Calu3 (cell line): Measurements from ENCODE around the gene NCK2. TPM values are rescaled to one million over a fixed set of nuclear protein-coding genes. Genes with fewer than 3 reads are reported as not detected.

Experiments
- BruUV-seq: library from RNA; stranded (reverse); fragments of 400-500 nt; replicated peaks from 2 replicates; lab custom pipeline; 2021; lab: Mats Ljungman, UMichigan
- CTCF ChIA-PET: fragments of 300-600 bp; sonication (Branson Sonifier 250); formaldehyde crosslinking; loops from one replicate; lab custom pipeline; 2022; ENCODE audit warnings: antibody characterized with exemption; lab: Charles Lee
- DNase-seq: peaks from one replicate; pipeline ENCODE4 v3.0.0; 2022
- H3K27ac Mint-ChIP-seq: one replicate; pipeline ENCODE4 v1.8.0; 2022; ENCODE audit warnings: mixed read lengths; ENCODE audit not compliant: unreplicated experiment
- H3K27me3 Mint-ChIP-seq: one replicate; pipeline ENCODE4 v1.8.0; 2022; ENCODE audit warnings: mixed read lengths; ENCODE audit not compliant: unreplicated experiment
- H3K36me3 Mint-ChIP-seq: one replicate; pipeline ENCODE4 v1.8.0; 2022; ENCODE audit warnings: mild to moderate bottlenecking, moderate library complexity, mixed read lengths; ENCODE audit not compliant: insufficient read depth, unreplicated experiment
- H3K4me1 Mint-ChIP-seq: one replicate; pipeline ENCODE4 v1.8.0; 2022; ENCODE audit warnings: mild to moderate bottlenecking, low read depth, mixed read lengths; ENCODE audit not compliant: unreplicated experiment
- H3K4me3 Mint-ChIP-seq: one replicate; pipeline ENCODE4 v1.8.0; 2022; ENCODE audit warnings: mild to moderate bottlenecking, low read depth, moderate library complexity, mixed read lengths; ENCODE audit not compliant: unreplicated experiment
- H3K9me3 Mint-ChIP-seq: one replicate; pipeline ENCODE4 v1.8.0; 2022; ENCODE audit warnings: low read depth, mixed read lengths; ENCODE audit not compliant: unreplicated experiment
- CTCF ChIP-seq: fragments of 200-600 bp; IDR thresholded peaks from one replicate; pipeline ENCODE4 v1.8.0; 2022; ENCODE audit warnings: antibody characterized with exemption; ENCODE audit not compliant: unreplicated experiment
- intact Hi-C: fragments of 100-400 bp; cut with micrococcal nuclease; formaldehyde crosslinking; loops from one replicate; pipeline ENCODE4 v1.10.0; 2022; ENCODE audit not compliant: unreplicated experiment
- total RNA-seq: library from RNA; stranded (reverse); gene quantifications from 2 replicates; pipeline ENCODE4 v1.2.3, GENCODE V29; 2022

The NCK2 gene
- total RNA-seq, 1 experiment from 2014 or later: 88.6 TPM

GRCh38 chr2:105870858-105871257 lies 126.1 kb downstream of the NCK2 start:
- Mint-ChIP-seq H3K4me1 (peaks cover 31% of the 10 kb centered on the region), H3K27me3 (no peaks in the 10 kb centered on the region), H3K27ac (no peak overlapping the region), H3K4me3 (no peak overlapping the region), H3K9me3 (no peaks in the 10 kb centered on the region), H3K36me3 (peaks cover 10% of the 10 kb centered on the region)
- no peak for TF ChIP-seq CTCF
- intact Hi-C loops: no loop called here
- DNase-seq: no peak
- no TSS peak for BruUV-seq
- CTCF ChIA-PET: no interaction called here

- no peak for TF ChIP-seq CTCF
- intact Hi-C loops: no loop called here
- Mint-ChIP-seq H3K4me3 (no peak overlapping the region), H3K27me3 (no peaks in the 10 kb centered on the region), H3K9me3 (no peaks in the 10 kb centered on the region), H3K27ac (peak overlapping the region; percentile 11), H3K36me3 (peaks cover 10% of the 10 kb centered on the region), H3K4me1 (peaks cover 33% of the 10 kb centered on the region)
- no peak for DNase-seq
- BruUV-seq: no TSS peak
- CTCF ChIA-PET: no interaction called here
Observed at GRCh38 chr2:105872142-105872728, 127.5 kb downstream of the NCK2 start.

- Mint-ChIP-seq H3K36me3 (peaks cover 10% of the 10 kb centered on the region), H3K27ac (peak overlapping the region; percentile 11), H3K4me1 (peaks cover 39% of the 10 kb centered on the region), H3K4me3 (peak overlapping the region; percentile 34), H3K9me3 (no peaks in the 10 kb centered on the region), H3K27me3 (no peaks in the 10 kb centered on the region)
- BruUV-seq: no TSS peak
- TF ChIP-seq CTCF: no peak
- CTCF ChIA-PET: no interaction called here
- DNase-seq: no peak
- intact Hi-C loops: no loop called here
Observed at GRCh38 chr2:105872830-105873229, 128.1 kb downstream of the NCK2 start.

GRCh38 chr2:105873281-105873680 lies 128.6 kb downstream of the NCK2 start:
- H3K4me3 Mint-ChIP-seq: peak overlapping the region; percentile 34
- H3K27ac Mint-ChIP-seq: peak overlapping the region; percentile 11
- peaks cover 10% of the 10 kb centered on the region for H3K36me3 Mint-ChIP-seq
- no peak for TF ChIP-seq CTCF
- CTCF ChIA-PET: no interaction called here
- no peaks in the 10 kb centered on the region for H3K9me3 Mint-ChIP-seq
- H3K4me1 Mint-ChIP-seq: peaks cover 43% of the 10 kb centered on the region
- no TSS peak for BruUV-seq
- intact Hi-C loops: no loop called here
- no peak for DNase-seq
- no peaks in the 10 kb centered on the region for H3K27me3 Mint-ChIP-seq
